Measurements from ENCODE around the gene MAST3.

DNA sequence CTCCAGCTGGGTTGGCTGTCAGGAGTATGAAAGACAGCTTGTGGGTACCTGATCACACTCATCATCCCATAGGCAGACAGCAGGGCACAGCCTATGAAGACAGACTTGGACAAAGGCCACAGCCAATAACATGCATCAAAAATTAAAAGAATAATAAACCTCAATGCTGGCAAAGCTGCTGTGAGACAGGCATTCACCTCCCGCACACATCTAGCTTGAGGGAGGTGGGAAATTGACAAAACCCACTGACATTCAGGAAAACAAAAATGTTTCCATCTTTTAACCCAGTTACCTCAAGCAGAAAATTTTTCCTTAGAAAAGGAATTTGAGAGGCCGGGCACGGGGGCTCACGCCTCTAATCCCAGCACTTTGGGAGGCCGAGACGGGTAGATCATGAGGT, 25.2 kb upstream of the MAST3 start:
- TF ChIP-seq, protein P1, sequence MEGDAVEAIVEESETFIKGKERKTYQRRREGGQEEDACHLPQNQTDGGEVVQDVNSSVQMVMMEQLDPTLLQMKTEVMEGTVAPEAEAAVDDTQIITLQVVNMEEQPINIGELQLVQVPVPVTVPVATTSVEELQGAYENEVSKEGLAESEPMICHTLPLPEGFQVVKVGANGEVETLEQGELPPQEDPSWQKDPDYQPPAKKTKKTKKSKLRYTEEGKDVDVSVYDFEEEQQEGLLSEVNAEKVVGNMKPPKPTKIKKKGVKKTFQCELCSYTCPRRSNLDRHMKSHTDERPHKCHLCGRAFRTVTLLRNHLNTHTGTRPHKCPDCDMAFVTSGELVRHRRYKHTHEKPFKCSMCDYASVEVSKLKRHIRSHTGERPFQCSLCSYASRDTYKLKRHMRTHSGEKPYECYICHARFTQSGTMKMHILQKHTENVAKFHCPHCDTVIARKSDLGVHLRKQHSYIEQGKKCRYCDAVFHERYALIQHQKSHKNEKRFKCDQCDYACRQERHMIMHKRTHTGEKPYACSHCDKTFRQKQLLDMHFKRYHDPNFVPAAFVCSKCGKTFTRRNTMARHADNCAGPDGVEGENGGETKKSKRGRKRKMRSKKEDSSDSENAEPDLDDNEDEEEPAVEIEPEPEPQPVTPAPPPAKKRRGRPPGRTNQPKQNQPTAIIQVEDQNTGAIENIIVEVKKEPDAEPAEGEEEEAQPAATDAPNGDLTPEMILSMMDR (tag by site-specific recombination; IDR thresholded peaks at IDR 0.05): no peak
- no peak for TF ChIP-seq ZNF133 (tag by site-specific recombination; IDR thresholded peaks at IDR 0.05)
- TF ChIP-seq, protein P2, sequence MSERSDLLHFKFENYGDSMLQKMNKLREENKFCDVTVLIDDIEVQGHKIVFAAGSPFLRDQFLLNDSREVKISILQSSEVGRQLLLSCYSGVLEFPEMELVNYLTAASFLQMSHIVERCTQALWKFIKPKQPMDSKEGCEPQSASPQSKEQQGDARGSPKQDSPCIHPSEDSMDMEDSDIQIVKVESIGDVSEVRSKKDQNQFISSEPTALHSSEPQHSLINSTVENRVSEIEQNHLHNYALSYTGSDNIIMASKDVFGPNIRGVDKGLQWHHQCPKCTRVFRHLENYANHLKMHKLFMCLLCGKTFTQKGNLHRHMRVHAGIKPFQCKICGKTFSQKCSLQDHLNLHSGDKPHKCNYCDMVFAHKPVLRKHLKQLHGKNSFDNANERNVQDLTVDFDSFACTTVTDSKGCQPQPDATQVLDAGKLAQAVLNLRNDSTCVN (tag by site-specific recombination; optimal IDR thresholded peaks at IDR 0.05): no peak
- TF ChIP-seq, protein P3, sequence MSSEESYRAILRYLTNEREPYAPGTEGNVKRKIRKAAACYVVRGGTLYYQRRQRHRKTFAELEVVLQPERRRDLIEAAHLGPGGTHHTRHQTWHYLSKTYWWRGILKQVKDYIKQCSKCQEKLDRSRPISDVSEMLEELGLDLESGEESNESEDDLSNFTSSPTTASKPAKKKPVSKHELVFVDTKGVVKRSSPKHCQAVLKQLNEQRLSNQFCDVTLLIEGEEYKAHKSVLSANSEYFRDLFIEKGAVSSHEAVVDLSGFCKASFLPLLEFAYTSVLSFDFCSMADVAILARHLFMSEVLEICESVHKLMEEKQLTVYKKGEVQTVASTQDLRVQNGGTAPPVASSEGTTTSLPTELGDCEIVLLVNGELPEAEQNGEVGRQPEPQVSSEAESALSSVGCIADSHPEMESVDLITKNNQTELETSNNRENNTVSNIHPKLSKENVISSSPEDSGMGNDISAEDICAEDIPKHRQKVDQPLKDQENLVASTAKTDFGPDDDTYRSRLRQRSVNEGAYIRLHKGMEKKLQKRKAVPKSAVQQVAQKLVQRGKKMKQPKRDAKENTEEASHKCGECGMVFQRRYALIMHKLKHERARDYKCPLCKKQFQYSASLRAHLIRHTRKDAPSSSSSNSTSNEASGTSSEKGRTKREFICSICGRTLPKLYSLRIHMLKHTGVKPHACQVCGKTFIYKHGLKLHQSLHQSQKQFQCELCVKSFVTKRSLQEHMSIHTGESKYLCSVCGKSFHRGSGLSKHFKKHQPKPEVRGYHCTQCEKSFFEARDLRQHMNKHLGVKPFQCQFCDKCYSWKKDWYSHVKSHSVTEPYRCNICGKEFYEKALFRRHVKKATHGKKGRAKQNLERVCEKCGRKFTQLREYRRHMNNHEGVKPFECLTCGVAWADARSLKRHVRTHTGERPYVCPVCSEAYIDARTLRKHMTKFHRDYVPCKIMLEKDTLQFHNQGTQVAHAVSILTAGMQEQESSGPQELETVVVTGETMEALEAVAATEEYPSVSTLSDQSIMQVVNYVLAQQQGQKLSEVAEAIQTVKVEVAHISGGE (tag by site-specific recombination; conservative IDR thresholded peaks at IDR 0.05; ENCODE audit: low read depth): no peak

Data from HEK293 (cell line).